Measurements from ENCODE around the gene ZC3H8.

DNA sequence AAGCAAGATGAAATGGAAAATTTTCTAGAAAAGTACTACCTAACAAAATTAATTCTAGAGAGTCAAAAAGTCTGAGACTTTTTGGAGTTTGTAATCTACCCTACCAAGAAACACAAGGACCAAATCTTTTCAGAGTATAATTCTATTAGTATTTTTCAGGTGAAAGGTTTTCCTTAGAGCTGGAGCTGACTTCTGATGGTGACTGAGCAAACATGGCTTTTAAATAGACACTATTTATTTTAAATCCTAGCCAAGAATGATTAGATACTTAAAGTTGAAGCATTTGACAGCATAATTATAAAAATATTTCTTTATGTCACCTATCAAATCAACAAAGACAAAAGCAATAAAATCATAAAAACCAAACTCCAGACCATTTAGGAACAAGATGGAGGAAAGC, 47.1 kb upstream of the ZC3H8 start:
- TF ChIP-seq CTCF (IDR thresholded peaks at IDR 0.05) (no peak), POLR2A (IDR thresholded peaks at IDR 0.05) (no peak)
